Testis (tissue), 2 donors: ENCODE measurements around the gene KCNQ1.

Experiments used
- CTCF ChIP-seq, 3 experiments: fragments of 450-650 bp in 2 of 3; fragments of 200-600 bp in 1 of 3; sonication (generic) in 1 of 3; IDR thresholded peaks; one replicate each; pipeline ENCODE4 v1.5.1; 2016 to 2019; ENCODE audit warnings: antibody characterized with exemption in 3 of 3, mild to moderate bottlenecking in 2 of 3, moderate library complexity in 1 of 3
- POLR2A ChIP-seq: fragments of 450-650 bp; IDR thresholded peaks from one replicate; pipeline ENCODE4 v1.6.1; 2017; ENCODE audit warnings: antibody characterized with exemption, mild to moderate bottlenecking, moderate library complexity

GRCh38 chr11:2590131-2590964, 145.5 kb downstream of the KCNQ1 start:
- TF ChIP-seq POLR2A (no peak), CTCF (IDR thresholded peaks at IDR 0.05) (no peak)
